Hepatocyte (in vitro differentiated cells): Measurements from ENCODE around the gene SEC61A1. TPM values are rescaled to one million over a fixed set of nuclear protein-coding genes. Genes with fewer than 3 reads are reported as not detected.

ENCODE experiments used
- DNase-seq: peaks from one replicate; pipeline ENCODE4 v3.0.0-alpha.2; 2016; ENCODE audit warnings: low spot score
- H2AFZ ChIP-seq: fragments of 200-600 bp; sonication (generic); 2 replicates; pipeline ENCODE4 v1.6.0; 2016; ENCODE audit warnings: antibody characterized with exemption, mild to moderate bottlenecking
- H3K27ac ChIP-seq: fragments of 200-600 bp; sonication (generic); 2 replicates; pipeline ENCODE4 v1.5.1; 2016; ENCODE audit warnings: mild to moderate bottlenecking
- H3K27me3 ChIP-seq: fragments of 200-600 bp; sonication (generic); 2 replicates; pipeline ENCODE4 v1.6.1; 2016
- H3K36me3 ChIP-seq: fragments of 200-600 bp; sonication (generic); replicated peaks from 2 replicates; pipeline ENCODE4 v1.5.1; 2016; ENCODE audit warnings: low read depth; ENCODE audit not compliant: insufficient read depth
- H3K4me1 ChIP-seq: fragments of 200-600 bp; sonication (generic); 2 replicates; pipeline ENCODE4 v1.5.1; 2016; ENCODE audit warnings: mild to moderate bottlenecking, moderate library complexity; ENCODE audit not compliant: insufficient read depth
- H3K4me2 ChIP-seq: fragments of 200-600 bp; sonication (generic); 2 replicates; pipeline ENCODE4 v1.6.0; 2016
- H3K4me3 ChIP-seq: fragments of 200-600 bp; sonication (generic); 2 replicates; pipeline ENCODE4 v1.5.1; 2016; ENCODE audit warnings: mild to moderate bottlenecking
- H3K79me2 ChIP-seq: fragments of 200-600 bp; sonication (generic); 2 replicates; pipeline ENCODE4 v1.6.0; 2017; ENCODE audit warnings: mild to moderate bottlenecking
- H3K9me2 ChIP-seq: fragments of 200-600 bp; sonication (generic); replicated peaks from 2 replicates; pipeline ENCODE4 v1.6.0; 2017; ENCODE audit warnings: mild to moderate bottlenecking; ENCODE audit not compliant: insufficient read depth
- H3K9me3 ChIP-seq: fragments of 200-600 bp; sonication (generic); 2 replicates; pipeline ENCODE4 v1.5.1; 2016; ENCODE audit warnings: low read depth, mild to moderate bottlenecking
- H4K20me1 ChIP-seq: fragments of 200-600 bp; sonication (generic); 2 replicates; pipeline ENCODE4 v1.6.0; 2016; ENCODE audit warnings: mild to moderate bottlenecking; ENCODE audit not compliant: insufficient read depth, poor library complexity, severe bottlenecking
- EZH2 ChIP-seq: fragments of 200-600 bp; sonication (generic); IDR thresholded peaks from 2 replicates; pipeline ENCODE4 v1.6.1; 2016; ENCODE audit warnings: antibody characterized with exemption, mild to moderate bottlenecking, borderline replicate concordance
- EZH2phosphoT487 ChIP-seq: fragments of 200-600 bp; sonication (generic); IDR thresholded peaks from one replicate; pipeline ENCODE4 v1.6.1; 2018; ENCODE audit warnings: antibody characterized with exemption, mild to moderate bottlenecking, low read depth, moderate library complexity; ENCODE audit not compliant: unreplicated experiment, severe bottlenecking
- WGBS: methylation state at CpG from one replicate; pipeline ENCODE4 v1.1.6; 2016; ENCODE audit warnings: low lambda C conversion rate; ENCODE audit errors: missing lambda C conversion rate; 5-methylcytosine and 5-hydroxymethylcytosine counted together
- polyA plus RNA-seq: library from polyadenylated mRNA; unstranded; fragments of >200 nt; fragmentation: Nextera tagmentation; extraction: Ambion mirVana; gene quantifications from 2 replicates; pipeline ENCODE4 v1.2.1, GENCODE V29; 2016
- total RNA-seq: library from RNA; depleted of rRNA; stranded (reverse); fragments of >200 nt; gene quantifications from 2 replicates; pipeline ENCODE4 v1.2.3, GENCODE V29; 2014
- TF ChIP-seq, protein P1 (sequence below): fragments of 200-600 bp; sonication (generic); IDR thresholded peaks from 2 replicates; pipeline ENCODE4 v1.5.1; 2016; ENCODE audit warnings: antibody characterized with exemption, mild to moderate bottlenecking; ENCODE audit not compliant: poor library complexity

Gene SEC61A1
- total and polyA plus RNA-seq, 2 experiments from 2014 or later = 268 to 299 TPM

DNA sequence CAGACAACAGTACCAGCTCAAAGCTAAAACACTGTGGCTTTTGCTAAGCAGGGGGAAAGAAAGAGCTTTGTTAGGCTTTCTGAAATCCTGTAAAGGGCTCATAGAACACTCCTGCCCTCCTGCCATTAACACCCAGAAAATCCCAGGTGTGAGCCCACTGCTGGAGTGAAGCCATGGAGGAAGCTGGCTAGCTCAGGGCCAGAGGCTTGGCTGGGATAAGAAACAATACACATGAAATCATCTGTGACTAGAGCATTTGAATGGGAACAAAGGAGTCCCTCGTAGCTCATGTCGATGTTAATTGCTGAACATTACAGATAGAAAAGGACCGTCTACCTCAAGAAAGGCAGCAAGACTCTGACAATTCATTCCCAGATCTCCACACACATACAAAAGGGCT lies 47.9 kb downstream of the SEC61A1 start:
- Histone ChIP-seq H3K79me2 (no peaks in the 10 kb centered on the region), H3K4me1 (peaks cover 15% of the 10 kb centered on the region), H2AFZ (no peak overlapping the region), H3K27me3 (no peaks in the 10 kb centered on the region), H3K36me3 (no peaks in the 10 kb centered on the region), H3K9me2 (no peaks in the 10 kb centered on the region), H3K4me3 (no peak overlapping the region), H3K9me3 (no peaks in the 10 kb centered on the region), H3K4me2 (no peak overlapping the region), H3K27ac (no peak overlapping the region), H4K20me1 (no peaks in the 10 kb centered on the region)
- TF ChIP-seq, protein P1, sequence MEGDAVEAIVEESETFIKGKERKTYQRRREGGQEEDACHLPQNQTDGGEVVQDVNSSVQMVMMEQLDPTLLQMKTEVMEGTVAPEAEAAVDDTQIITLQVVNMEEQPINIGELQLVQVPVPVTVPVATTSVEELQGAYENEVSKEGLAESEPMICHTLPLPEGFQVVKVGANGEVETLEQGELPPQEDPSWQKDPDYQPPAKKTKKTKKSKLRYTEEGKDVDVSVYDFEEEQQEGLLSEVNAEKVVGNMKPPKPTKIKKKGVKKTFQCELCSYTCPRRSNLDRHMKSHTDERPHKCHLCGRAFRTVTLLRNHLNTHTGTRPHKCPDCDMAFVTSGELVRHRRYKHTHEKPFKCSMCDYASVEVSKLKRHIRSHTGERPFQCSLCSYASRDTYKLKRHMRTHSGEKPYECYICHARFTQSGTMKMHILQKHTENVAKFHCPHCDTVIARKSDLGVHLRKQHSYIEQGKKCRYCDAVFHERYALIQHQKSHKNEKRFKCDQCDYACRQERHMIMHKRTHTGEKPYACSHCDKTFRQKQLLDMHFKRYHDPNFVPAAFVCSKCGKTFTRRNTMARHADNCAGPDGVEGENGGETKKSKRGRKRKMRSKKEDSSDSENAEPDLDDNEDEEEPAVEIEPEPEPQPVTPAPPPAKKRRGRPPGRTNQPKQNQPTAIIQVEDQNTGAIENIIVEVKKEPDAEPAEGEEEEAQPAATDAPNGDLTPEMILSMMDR = no peak
- TF ChIP-seq EZH2phosphoT487 (no peak), EZH2 (no peak)
- 90% methylated on average over 3 of the region's 3 CpGs for WGBS
- DNase-seq = no peak

DNA sequence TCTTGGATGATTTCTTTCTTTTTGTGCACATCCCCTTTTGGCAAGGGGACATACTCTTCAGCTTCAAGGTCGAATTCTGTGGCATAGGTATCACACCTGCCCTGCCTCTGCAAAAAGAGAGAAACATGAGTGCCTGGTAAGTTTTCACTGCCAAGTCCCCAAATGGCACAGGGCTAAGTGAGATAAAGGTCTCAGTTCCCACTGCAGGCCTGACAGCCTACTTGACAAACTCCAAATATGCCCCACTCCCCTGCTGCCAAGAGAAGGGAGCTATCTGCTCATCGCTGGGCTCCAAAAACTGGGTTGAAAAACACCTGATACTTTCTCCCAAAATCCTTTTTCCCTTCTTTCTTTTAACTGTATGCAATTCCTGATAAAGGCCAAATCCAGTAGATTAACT lies 48.4 kb downstream of the SEC61A1 start:
- no peaks in the 10 kb centered on the region for H3K36me3 ChIP-seq
- H3K9me2 ChIP-seq = no peaks in the 10 kb centered on the region
- H2AFZ ChIP-seq = no peak overlapping the region
- TF ChIP-seq EZH2 (no peak), EZH2phosphoT487 (no peak)
- TF ChIP-seq, protein P1 = no peak
- no peak overlapping the region for H3K4me3 ChIP-seq
- no peak overlapping the region for H3K4me2 ChIP-seq
- H3K27ac ChIP-seq = no peak overlapping the region
- peaks cover 15% of the 10 kb centered on the region for H3K4me1 ChIP-seq
- no peak for DNase-seq
- WGBS = 90% methylated on average over 2 of the region's 2 CpGs
- no peaks in the 10 kb centered on the region for H3K79me2 ChIP-seq
- H3K27me3 ChIP-seq = no peaks in the 10 kb centered on the region
- no peaks in the 10 kb centered on the region for H4K20me1 ChIP-seq
- no peaks in the 10 kb centered on the region for H3K9me3 ChIP-seq

DNA sequence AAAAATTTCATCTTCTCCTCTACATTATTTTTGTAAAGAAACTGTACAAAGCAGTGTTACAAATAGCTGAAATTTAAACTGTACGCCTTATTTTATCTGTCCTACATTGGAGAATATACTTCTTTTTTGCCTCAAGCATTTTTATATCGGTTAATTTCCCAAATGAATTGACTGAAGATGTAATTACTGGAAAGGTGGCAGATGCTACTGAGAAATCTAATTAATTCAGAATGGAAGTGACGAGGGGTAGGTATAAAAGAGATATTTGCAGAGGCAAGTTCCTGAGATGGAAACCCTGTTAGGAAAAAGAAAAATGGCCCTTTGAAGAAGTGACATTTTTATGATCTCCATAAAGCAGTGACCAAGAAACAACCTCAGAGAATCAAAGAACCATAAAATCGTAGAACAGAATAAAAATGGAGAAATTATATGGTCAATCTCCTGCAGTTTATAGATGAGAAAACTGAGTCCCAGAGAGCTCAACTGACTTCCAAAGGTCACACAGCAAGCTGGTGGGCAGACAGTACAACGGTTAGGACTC lies 51.0 kb downstream of the SEC61A1 start:
- no peak overlapping the region for H3K27ac ChIP-seq
- H4K20me1 ChIP-seq = no peaks in the 10 kb centered on the region
- no peak overlapping the region for H3K4me3 ChIP-seq
- no peak for DNase-seq
- no peaks in the 10 kb centered on the region for H3K9me2 ChIP-seq
- WGBS = 87% methylated on average over 5 of the region's 5 CpGs
- H3K4me1 ChIP-seq = peaks cover 12% of the 10 kb centered on the region
- H3K27me3 ChIP-seq = no peaks in the 10 kb centered on the region
- H2AFZ ChIP-seq = no peak overlapping the region
- no peak for TF ChIP-seq EZH2phosphoT487
- no peak for TF ChIP-seq EZH2
- TF ChIP-seq, protein P1 = no peak
- H3K36me3 ChIP-seq = no peaks in the 10 kb centered on the region
- H3K79me2 ChIP-seq = no peaks in the 10 kb centered on the region
- no peak overlapping the region for H3K4me2 ChIP-seq
- no peaks in the 10 kb centered on the region for H3K9me3 ChIP-seq

DNA sequence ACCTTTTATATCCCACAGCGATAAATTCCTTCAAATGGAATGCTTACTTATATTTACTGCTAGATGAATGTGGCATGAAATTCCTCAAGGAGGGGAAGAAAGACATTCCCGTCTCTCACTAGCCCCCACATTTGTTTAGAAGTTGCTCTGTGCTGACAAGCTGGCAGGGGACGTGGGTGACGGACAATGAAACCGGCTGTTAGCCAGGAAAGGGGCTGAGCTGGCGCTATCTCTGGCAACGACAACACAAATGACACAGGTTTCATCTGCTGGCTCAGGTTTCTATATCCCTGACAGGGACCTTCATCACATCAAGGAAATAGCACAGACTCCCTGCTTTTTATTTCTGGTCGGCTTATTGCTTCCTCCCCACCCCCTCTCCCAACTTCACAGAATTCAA lies 55.6 kb downstream of the SEC61A1 start:
- no peak overlapping the region for H2AFZ ChIP-seq
- H3K27ac ChIP-seq = no peak overlapping the region
- no peaks in the 10 kb centered on the region for H3K9me3 ChIP-seq
- no peak for DNase-seq
- H3K4me1 ChIP-seq = no peaks in the 10 kb centered on the region
- WGBS = 57% methylated on average over 8 of the region's 8 CpGs
- no peaks in the 10 kb centered on the region for H4K20me1 ChIP-seq
- no peaks in the 10 kb centered on the region for H3K27me3 ChIP-seq
- H3K4me3 ChIP-seq = no peak overlapping the region
- no peaks in the 10 kb centered on the region for H3K79me2 ChIP-seq
- no peak overlapping the region for H3K4me2 ChIP-seq
- no peaks in the 10 kb centered on the region for H3K9me2 ChIP-seq
- TF ChIP-seq EZH2 = no peak
- TF ChIP-seq EZH2phosphoT487 = no peak
- TF ChIP-seq, protein P1 = no peak
- H3K36me3 ChIP-seq = no peaks in the 10 kb centered on the region
